Measurements from ENCODE around the gene FRZB.

The FRZB gene

GRCh38 chr2:182910965-182911364 is 44.5 kb upstream of the FRZB start:
- no peak for TF ChIP-seq CTCF (IDR thresholded peaks at IDR 0.05; ENCODE audit: insufficient read depth, low read depth, low read length, missing control alignments)
- H3K4me3 ChIP-seq (ENCODE audit: low read length): no peak overlapping the region
- no peak for DNase-seq (ENCODE audit: low read depth)

- DNase-seq (ENCODE audit: low read depth): no peak
- no peak overlapping the region for H3K4me3 ChIP-seq (ENCODE audit: low read length)
- no peak for TF ChIP-seq CTCF (IDR thresholded peaks at IDR 0.05; ENCODE audit: insufficient read depth, low read depth, low read length, missing control alignments)
Measured at GRCh38 chr2:182907081-182907830, 40.8 kb upstream of the FRZB start.

- no peak for DNase-seq (ENCODE audit: low read depth)
- no peak overlapping the region for H3K4me3 ChIP-seq (ENCODE audit: low read length)
- TF ChIP-seq CTCF (IDR thresholded peaks at IDR 0.05; ENCODE audit: insufficient read depth, low read depth, low read length, missing control alignments): no peak
Measured at GRCh38 chr2:182906454-182906853, 40.0 kb upstream of the FRZB start.

GRCh38 chr2:182904844-182905243 is 38.4 kb upstream of the FRZB start:
- no peak overlapping the region for H3K4me3 ChIP-seq (ENCODE audit: low read length)
- no peak for DNase-seq (ENCODE audit: low read depth)
- TF ChIP-seq CTCF (IDR thresholded peaks at IDR 0.05; ENCODE audit: insufficient read depth, low read depth, low read length, missing control alignments): no peak

- no peak for TF ChIP-seq CTCF (IDR thresholded peaks at IDR 0.05; ENCODE audit: insufficient read depth, low read depth, low read length, missing control alignments)
- no peak for DNase-seq (ENCODE audit: low read depth)
- no peak overlapping the region for H3K4me3 ChIP-seq (ENCODE audit: low read length)
Measured at GRCh38 chr2:182903566-182903965, 37.1 kb upstream of the FRZB start.

GRCh38 chr2:182901748-182902147 is 35.3 kb upstream of the FRZB start:
- no peak for TF ChIP-seq CTCF (IDR thresholded peaks at IDR 0.05; ENCODE audit: insufficient read depth, low read depth, low read length, missing control alignments)
- DNase-seq (ENCODE audit: low read depth): no peak
- H3K4me3 ChIP-seq (ENCODE audit: low read length): no peak overlapping the region

- TF ChIP-seq CTCF (IDR thresholded peaks at IDR 0.05; ENCODE audit: insufficient read depth, low read depth, low read length, missing control alignments): no peak
- no peak for DNase-seq (ENCODE audit: low read depth)
- H3K4me3 ChIP-seq (ENCODE audit: low read length): no peak overlapping the region
Measured at GRCh38 chr2:182898718-182899117, 32.3 kb upstream of the FRZB start.

Data from epithelial cell of esophagus (primary cell).